ENCODE measurements around the gene MAPKBP1. TPM values are rescaled to one million over a fixed set of nuclear protein-coding genes. Genes with fewer than 3 reads are reported as not detected.
A peak's percentile ranks its signal among the peaks of the same experiment; 100 is the strongest.

The MAPKBP1 gene
- total and polyA plus RNA-seq, 2 of the 8 experiments (the other 6 are each of a cell fraction or from before 2014, with no cell fraction given), result 4.3 to 11.3 TPM

DNA sequence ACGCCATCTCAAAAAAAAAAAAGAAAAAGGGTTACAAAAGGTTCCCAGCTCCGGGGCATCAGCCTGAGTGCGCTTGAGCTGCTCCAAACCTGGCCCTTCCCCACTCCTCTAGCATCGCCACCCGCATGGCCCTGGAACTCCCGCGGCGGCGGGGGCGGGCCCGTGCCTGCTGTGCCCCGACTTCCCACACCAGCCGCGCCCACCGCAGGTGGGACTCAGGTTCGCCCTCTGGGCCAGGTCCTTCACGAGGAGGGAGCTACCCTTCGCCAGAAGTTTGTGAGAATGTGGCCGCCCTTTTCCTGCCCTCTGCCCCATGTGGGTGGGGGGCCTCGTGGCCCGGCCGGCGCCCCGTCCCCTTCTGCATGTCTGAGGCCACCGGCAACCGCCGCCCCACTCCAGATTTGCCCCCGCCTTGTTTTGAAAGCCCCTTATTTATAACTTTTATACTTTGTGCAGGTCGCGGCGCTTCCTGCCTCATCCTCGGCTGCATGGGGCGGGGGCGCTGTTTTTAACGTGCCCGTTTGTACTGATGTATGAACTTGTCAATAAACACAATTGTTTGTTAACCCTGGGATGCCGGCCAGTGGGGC lies 53.1 kb downstream of the MAPKBP1 start:
- H4K5ac ChIP-seq (ENCODE audit: insufficient read length, low read depth, low read length), result no peak overlapping the region
- no peak overlapping the region; the same call in 1 of the 2 replicates for H2AFZ ChIP-seq (ENCODE audit: low read length)
- no peak overlapping the region for H3K27ac ChIP-seq (ENCODE audit: low read depth, low read length)
- no peaks in the 10 kb centered on the region for H3K9me3 ChIP-seq (ENCODE audit: insufficient read depth in 2 of 2, low read depth in 1 of 2, low read length in 1 of 2)
- FAIRE-seq (no peak), DNase-seq (ENCODE audit: low read depth in 1 of 2, low spot score in 2 of 2) (peak in 1 of 2 experiments; percentile 80)
- H2BK15ac ChIP-seq (ENCODE audit: low read length), result no peak overlapping the region
- H3K79me2 ChIP-seq (ENCODE audit: control insufficient read depth in 1 of 2, insufficient read depth in 2 of 2, low read length in 2 of 2), result no peaks in the 10 kb centered on the region
- H3K4ac ChIP-seq (replicated peaks; ENCODE audit: insufficient read length, low read depth, low read length), result peak overlapping the region; percentile 82
- peak overlapping the region; percentile 55 for H4K91ac ChIP-seq (replicated peaks; ENCODE audit: insufficient read length, low read length)
- H3K79me1 ChIP-seq (ENCODE audit: low read depth, low read length), result no peaks in the 10 kb centered on the region
- peaks cover 0 to 4% (median 2%) of the 10 kb centered on the region in 4 experiments; a peak in 4 of 7 replicates for H3K4me1 ChIP-seq (replicated peaks in 1 of 4; ENCODE audit: control insufficient read depth in 3 of 4, insufficient read depth in 4 of 4, low read length in 3 of 4)
- peak overlapping the region; percentile 61 to 97 (median 91) for H3K4me3 ChIP-seq (ENCODE audit: extremely low read depth in 1 of 4, insufficient read depth in 2 of 4, low read depth in 3 of 4, low read length in 4 of 4)
- no peak overlapping the region for H3K23ac ChIP-seq (ENCODE audit: insufficient read length)
- ChIA-PET CTCF (ENCODE audit: partially characterized antibody) (interaction anchor here (0.6 to 2.1 kb wide), 9 partner anchors 11 to 239 kb away, joined by 3 to 6 read pairs (median 3); partner anchors contain the start of genes MAPKBP1 and PLA2G4B), POLR2A (ENCODE audit: partially characterized antibody) (interaction anchor here (0.8 to 2.1 kb wide), 5 partner anchors 17 to 256 kb away, joined by 3 to 6 read pairs (median 3); partner anchors contain the start of gene EHD4)
- H3K23me2 ChIP-seq (ENCODE audit: low read depth, low read length), result peaks cover 10% of the 10 kb centered on the region; the same call in 1 of the 2 replicates
- no peak overlapping the region for H2BK20ac ChIP-seq (ENCODE audit: low read length)
- H4K20me1 ChIP-seq (replicated peaks in 1 of 2; ENCODE audit: control insufficient read depth in 1 of 2, insufficient read depth in 2 of 2, low read length in 2 of 2), result peaks cover 1 to 6% of the 10 kb centered on the region in 2 experiments
- WGBS, 2 experiments (ENCODE audit: extremely low coverage in 1 of 2, insufficient coverage in 1 of 2, insufficient read length in 1 of 2, insufficient replicate concordance in 2 of 2, low coverage in 1 of 2, low lambda C conversion rate in 2 of 2, missing lambda C conversion rate in 1 of 2), result 2% methylated on average over 28 of the region's 37 CpGs; no CpG with 5 or more reads in 1 of the 2 experiments
- H2BK12ac ChIP-seq (ENCODE audit: low read depth, low read length), result no peak overlapping the region
- H3K27me3 ChIP-seq (replicated peaks in 1 of 4; ENCODE audit: control insufficient read depth in 3 of 4, extremely low read depth in 1 of 4, insufficient read depth in 3 of 4, low read length in 3 of 4), result peaks cover 0 to 2% (median 0%) of the 10 kb centered on the region in 4 experiments; a peak in 1 of 7 replicates
- H3K36me3 ChIP-seq (ENCODE audit: control insufficient read depth in 2 of 4, insufficient read depth in 4 of 4, low read length in 3 of 4), result peaks cover 0 to 3% (median 0%) of the 10 kb centered on the region in 4 experiments; a peak in 4 of 8 replicates
- no peak overlapping the region for H2BK120ac ChIP-seq (replicated peaks; ENCODE audit: low read depth, low read length)
- peak overlapping the region; percentile 82 to 87 for H3K4me2 ChIP-seq (ENCODE audit: insufficient read depth in 1 of 2, low read depth in 2 of 2, low read length in 2 of 2)
- no peak overlapping the region for H2BK5ac ChIP-seq (ENCODE audit: low read depth, low read length)
- H4K8ac ChIP-seq (ENCODE audit: extremely low read depth, insufficient read depth, low read length), result peak overlapping the region; percentile 28
- no peak overlapping the region for H3K14ac ChIP-seq (ENCODE audit: insufficient read length)
- H3K9ac ChIP-seq (replicated peaks in 1 of 4; ENCODE audit: extremely low read depth in 1 of 4, low read depth in 3 of 4, low read length in 3 of 4), result peak overlapping the region in 2 of 4 experiments; percentile 4 to 39; a peak in 2 of 7 replicates
- H3K18ac ChIP-seq (ENCODE audit: extremely low read depth, low read length), result peak overlapping the region; percentile 48; the same call in 1 of the 2 replicates
- H2AK5ac ChIP-seq (ENCODE audit: low read depth, low read length), result no peak overlapping the region
- no peak overlapping the region for H3K56ac ChIP-seq (replicated peaks; ENCODE audit: insufficient read length, low read depth, low read length)
- TF ChIP-seq KDM4A (IDR thresholded peaks at IDR 0.05; ENCODE audit: low read depth, low read length, severe bottlenecking) (peak; percentile 34), HDAC2 (IDR thresholded peaks at IDR 0.05; ENCODE audit: borderline replicate concordance in 1 of 2, low read depth in 2 of 2, low read length in 2 of 2) (no peak), SP4 (IDR thresholded peaks at IDR 0.05; ENCODE audit: low read length) (no peak), EGR1 (IDR thresholded peaks at IDR 0.05; ENCODE audit: borderline replicate concordance, low read depth, low read length) (peak; percentile 60; the same call in 1 of the 2 replicates), POLR2A (IDR thresholded peaks at IDR 0.05; ENCODE audit: control extremely low read depth in 1 of 2, low read depth in 2 of 2, low read length in 2 of 2) (peak in 1 of 2 experiments; percentile 40; a peak in 1 of 3 replicates), MAX (IDR thresholded peaks at IDR 0.05) (peak; percentile 46; the same call in 1 of the 2 replicates), SAP30 (IDR thresholded peaks at IDR 0.05; ENCODE audit: insufficient read depth, insufficient replicate concordance, low read length) (no peak), CBX8 (IDR thresholded peaks at IDR 0.05; ENCODE audit: borderline replicate concordance, low read depth, low read length) (no peak), PHF8 (conservative IDR thresholded peaks at IDR 0.05; ENCODE audit: low read depth, low read length) (no peak)
- TF ChIP-seq, protein P1, sequence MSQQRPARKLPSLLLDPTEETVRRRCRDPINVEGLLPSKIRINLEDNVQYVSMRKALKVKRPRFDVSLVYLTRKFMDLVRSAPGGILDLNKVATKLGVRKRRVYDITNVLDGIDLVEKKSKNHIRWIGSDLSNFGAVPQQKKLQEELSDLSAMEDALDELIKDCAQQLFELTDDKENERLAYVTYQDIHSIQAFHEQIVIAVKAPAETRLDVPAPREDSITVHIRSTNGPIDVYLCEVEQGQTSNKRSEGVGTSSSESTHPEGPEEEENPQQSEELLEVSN (IDR thresholded peaks at IDR 0.05), result peak; percentile 40; the same call in 1 of the 2 replicates

All from H1 (cell line).